Skeletal muscle tissue (tissue), 4 donors: ENCODE data around the gene TRAK1. TPM values are rescaled to one million over a fixed set of nuclear protein-coding genes. Genes with fewer than 3 reads are reported as not detected.
A peak's percentile ranks its signal among the peaks of the same experiment; 100 is the strongest.

Experiments used
- H3K27ac ChIP-seq: one replicate; pipeline ENCODE4 v1.7.0; 2013; ENCODE audit warnings: mild to moderate bottlenecking, low read depth, low read length, inconsistent platforms
- H3K27me3 ChIP-seq, 3 donors: one replicate each; pipeline ENCODE4 v1.7.0; 2013; ENCODE audit warnings: low read length in 3 of 3; ENCODE audit not compliant: control insufficient read depth in 3 of 3, insufficient read depth in 3 of 3
- H3K36me3 ChIP-seq, 3 donors: one replicate each; pipeline ENCODE4 v1.7.0; 2013; ENCODE audit warnings: low read length in 3 of 3; ENCODE audit not compliant: control insufficient read depth in 3 of 3, insufficient read depth in 3 of 3
- H3K4me1 ChIP-seq, 3 donors: one replicate each; pipeline ENCODE4 v1.7.0; 2013; ENCODE audit warnings: low read length in 3 of 3, mild to moderate bottlenecking in 3 of 3; ENCODE audit not compliant: control insufficient read depth in 3 of 3, insufficient read depth in 3 of 3
- H3K4me3 ChIP-seq, 3 donors: one replicate each; pipeline ENCODE4 v1.7.0; 2013; ENCODE audit warnings: low read length in 3 of 3
- H3K9ac ChIP-seq, 3 donors: one replicate each; pipeline ENCODE4 v1.7.0; 2013; ENCODE audit warnings: low read length in 3 of 3, mild to moderate bottlenecking in 3 of 3, moderate library complexity in 2 of 3, low read depth in 1 of 3
- H3K9me3 ChIP-seq, 3 donors: one replicate each; pipeline ENCODE4 v1.7.0; 2013; ENCODE audit warnings: low read length in 3 of 3; ENCODE audit not compliant: control insufficient read depth in 3 of 3
- total RNA-seq: library from RNA; depleted of rRNA; stranded (reverse); fragments of >200 nt; gene quantifications from one replicate; pipeline ENCODE4 v1.2.3, GENCODE V29; 2014
- donor health status: Osteomylitis.

TRAK1 gene
- total RNA-seq, 1 donor from 2014 or later = 57.9 TPM

GRCh38 chr3:42079701-42080452 lies 11.3 kb upstream of the TRAK1 start:
- no peaks in the 10 kb centered on the region for H3K27me3 ChIP-seq
- H3K9ac ChIP-seq = peak overlapping the region in 2 of 3 donors; percentile 35
- H3K4me3 ChIP-seq = no peak overlapping the region
- H3K9me3 ChIP-seq = no peaks in the 10 kb centered on the region
- peak overlapping the region; percentile 23 for H3K27ac ChIP-seq
- H3K36me3 ChIP-seq = no peaks in the 10 kb centered on the region
- H3K4me1 ChIP-seq = peaks cover 23 to 38% (median 36%) of the 10 kb centered on the region in 3 donors

GRCh38 chr3:42080453-42080872 lies 10.7 kb upstream of the TRAK1 start:
- Histone ChIP-seq H3K27ac (peak overlapping the region; percentile 23), H3K27me3 (no peaks in the 10 kb centered on the region), H3K4me1 (peaks cover 23 to 38% (median 36%) of the 10 kb centered on the region in 3 donors), H3K9ac (peak overlapping the region; percentile 35 to 58 (median 35)), H3K9me3 (no peaks in the 10 kb centered on the region), H3K36me3 (no peaks in the 10 kb centered on the region), H3K4me3 (peak overlapping the region in 1 of 3 donors; percentile 3)

- Histone ChIP-seq H3K9ac (peak overlapping the region in 1 of 3 donors; percentile 15), H3K9me3 (no peaks in the 10 kb centered on the region), H3K4me3 (no peak overlapping the region), H3K27ac (no peak overlapping the region), H3K27me3 (no peaks in the 10 kb centered on the region), H3K36me3 (peaks cover 0 to under 1% (median 0%) of the 10 kb centered on the region in 3 donors), H3K4me1 (peaks cover 23 to 38% (median 36%) of the 10 kb centered on the region in 3 donors)
Observed at GRCh38 chr3:42081838-42082473, 9.2 kb upstream of the TRAK1 start.

GRCh38 chr3:42084586-42084985 lies 6.6 kb upstream of the TRAK1 start:
- H3K36me3 ChIP-seq = peaks cover 8 to 15% (median 10%) of the 10 kb centered on the region in 3 donors
- no peak overlapping the region for H3K4me3 ChIP-seq
- H3K9ac ChIP-seq = no peak overlapping the region
- peaks cover 16 to 31% (median 27%) of the 10 kb centered on the region in 3 donors for H3K4me1 ChIP-seq
- H3K27ac ChIP-seq = no peak overlapping the region
- H3K9me3 ChIP-seq = no peaks in the 10 kb centered on the region
- no peaks in the 10 kb centered on the region for H3K27me3 ChIP-seq

- no peak overlapping the region for H3K4me3 ChIP-seq
- H3K4me1 ChIP-seq = peaks cover 11 to 30% (median 19%) of the 10 kb centered on the region in 3 donors
- no peaks in the 10 kb centered on the region for H3K27me3 ChIP-seq
- H3K9ac ChIP-seq = no peak overlapping the region
- H3K9me3 ChIP-seq = no peaks in the 10 kb centered on the region
- peaks cover 13 to 20% (median 15%) of the 10 kb centered on the region in 3 donors for H3K36me3 ChIP-seq
- H3K27ac ChIP-seq = no peak overlapping the region
Observed at GRCh38 chr3:42085641-42086376, 5.3 kb upstream of the TRAK1 start.

GRCh38 chr3:42088803-42089530 lies 2.2 kb upstream of the TRAK1 start:
- H3K27me3 ChIP-seq = no peaks in the 10 kb centered on the region
- peaks cover 13 to 20% (median 19%) of the 10 kb centered on the region in 3 donors for H3K36me3 ChIP-seq
- H3K4me3 ChIP-seq = no peak overlapping the region
- H3K9me3 ChIP-seq = peaks cover 0 to 4% (median 0%) of the 10 kb centered on the region in 3 donors
- peaks cover 19 to 30% (median 27%) of the 10 kb centered on the region in 3 donors for H3K4me1 ChIP-seq
- no peak overlapping the region for H3K27ac ChIP-seq
- H3K9ac ChIP-seq = peak overlapping the region in 2 of 3 donors; percentile 3 to 25

GRCh38 chr3:42092006-42092405 lies 849 bp downstream of the TRAK1 start:
- Histone ChIP-seq H3K4me1 (peaks cover 21 to 42% (median 38%) of the 10 kb centered on the region in 3 donors), H3K4me3 (peak overlapping the region; percentile 62 to 74 (median 66)), H3K27me3 (no peaks in the 10 kb centered on the region), H3K9me3 (peaks cover 0 to 4% (median 0%) of the 10 kb centered on the region in 3 donors), H3K27ac (peak overlapping the region; percentile 81), H3K9ac (peak overlapping the region; percentile 69 to 87 (median 79)), H3K36me3 (peaks cover 18 to 24% (median 21%) of the 10 kb centered on the region in 3 donors)

GRCh38 chr3:42094128-42094527 lies 3.0 kb downstream of the TRAK1 start:
- Histone ChIP-seq H3K4me1 (peaks cover 42 to 63% (median 54%) of the 10 kb centered on the region in 3 donors), H3K27ac (no peak overlapping the region), H3K9me3 (peaks cover 0 to 4% (median 0%) of the 10 kb centered on the region in 3 donors), H3K4me3 (no peak overlapping the region), H3K36me3 (peaks cover 10 to 13% (median 11%) of the 10 kb centered on the region in 3 donors), H3K9ac (peak overlapping the region in 1 of 3 donors; percentile 16), H3K27me3 (no peaks in the 10 kb centered on the region)

- Histone ChIP-seq H3K9me3 (peaks cover 0 to 4% (median 0%) of the 10 kb centered on the region in 3 donors), H3K9ac (no peak overlapping the region), H3K27ac (no peak overlapping the region), H3K36me3 (peaks cover 7 to 9% (median 8%) of the 10 kb centered on the region in 3 donors), H3K4me1 (peaks cover 49 to 69% (median 59%) of the 10 kb centered on the region in 3 donors), H3K27me3 (no peaks in the 10 kb centered on the region), H3K4me3 (no peak overlapping the region)
Observed at GRCh38 chr3:42094691-42095391, 3.7 kb downstream of the TRAK1 start.
